ENCODE measurements around the gene SCGB3A1. TPM values are rescaled to one million over a fixed set of nuclear protein-coding genes. Genes with fewer than 3 reads are reported as not detected.

SCGB3A1 gene
- total and polyA plus RNA-seq, 2 of the 4 experiments (the other 2 are of a cell fraction), result not detected

DNA sequence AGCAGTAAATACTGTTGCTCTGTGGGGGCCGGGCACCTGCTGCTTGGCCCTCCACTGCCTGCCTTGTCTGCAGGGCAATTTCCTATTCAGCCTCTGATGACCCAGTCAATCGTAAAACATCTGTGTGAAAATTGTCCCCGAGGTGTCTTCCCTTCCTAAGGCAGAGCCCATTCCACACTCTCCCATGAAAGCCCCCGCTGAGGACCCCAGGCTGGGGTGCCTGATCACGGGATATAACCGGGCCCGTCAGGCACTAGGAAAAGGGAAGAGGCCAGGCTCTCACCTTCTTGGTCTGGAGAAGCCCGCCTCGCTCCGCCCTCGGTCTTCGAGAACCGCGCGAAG lies 27.2 kb upstream of the SCGB3A1 start:
- Histone ChIP-seq H2AFZ (replicated peaks; ENCODE audit: low read length, poor library complexity) (peak overlapping the region; percentile 51), H2BK15ac (ENCODE audit: low read depth, low read length) (no peak overlapping the region), H3K79me1 (ENCODE audit: low read depth in 1 of 2, low read length in 2 of 2) (no peaks in the 10 kb centered on the region), H3K9ac (ENCODE audit: low read depth, low read length) (no peak overlapping the region), H3K27ac (ENCODE audit: insufficient read depth, low read length) (no peak overlapping the region), H4K8ac (ENCODE audit: low read depth in 2 of 2, low read length in 2 of 2) (no peak overlapping the region), H3K27me3 (ENCODE audit: control insufficient read depth, insufficient read depth, low read length) (peaks cover 10% of the 10 kb centered on the region; the same call in 1 of the 2 replicates), H3K36me3 (ENCODE audit: control insufficient read depth, insufficient read depth, low read length) (no peaks in the 10 kb centered on the region), H3K23ac (ENCODE audit: low read depth, low read length) (no peak overlapping the region), H4K91ac (ENCODE audit: insufficient read depth, low read depth, low read length) (no peak overlapping the region), H3K4me3 (ENCODE audit: insufficient read depth, low read depth, low read length) (peak overlapping the region; percentile 28), H4K5ac (ENCODE audit: low read depth, low read length) (no peak overlapping the region), H3K4me2 (ENCODE audit: low read depth, low read length) (peak overlapping the region; percentile 77; the same call in 1 of the 2 replicates), H3K56ac (ENCODE audit: extremely low read depth, insufficient read depth, low read length) (no peak overlapping the region), H3K9me3 (ENCODE audit: control insufficient read depth, insufficient read depth, low read length) (no peaks in the 10 kb centered on the region), H4K20me1 (ENCODE audit: insufficient read depth, low read length) (no peaks in the 10 kb centered on the region), H2BK5ac (ENCODE audit: low read depth, low read length, poor library complexity, severe bottlenecking) (no peak overlapping the region), H3K18ac (ENCODE audit: low read depth, low read length) (no peak overlapping the region), H2BK20ac (ENCODE audit: low read depth, low read length) (no peak overlapping the region), H3K9me1 (ENCODE audit: insufficient read depth, low read length) (no peaks in the 10 kb centered on the region), H3K4me1 (ENCODE audit: control insufficient read depth, insufficient read depth, low read length) (no peaks in the 10 kb centered on the region), H2BK120ac (ENCODE audit: low read depth, low read length) (no peak overlapping the region), H3K4ac (ENCODE audit: low read depth, low read length) (no peak overlapping the region), H3K14ac (replicated peaks; ENCODE audit: low read depth, low read length) (no peak overlapping the region), H2AK9ac (replicated peaks; ENCODE audit: low read depth, low read length, poor library complexity) (no peak overlapping the region), H2AK5ac (ENCODE audit: low read depth, low read length) (no peak overlapping the region)
- no peak for TF ChIP-seq NFE2L2 (IDR thresholded peaks at IDR 0.05; ENCODE audit: low read depth, low read length)
- no peak for TF ChIP-seq CHD1 (IDR thresholded peaks at IDR 0.05; ENCODE audit: low read depth, low read length)
- TF ChIP-seq, protein P1, sequence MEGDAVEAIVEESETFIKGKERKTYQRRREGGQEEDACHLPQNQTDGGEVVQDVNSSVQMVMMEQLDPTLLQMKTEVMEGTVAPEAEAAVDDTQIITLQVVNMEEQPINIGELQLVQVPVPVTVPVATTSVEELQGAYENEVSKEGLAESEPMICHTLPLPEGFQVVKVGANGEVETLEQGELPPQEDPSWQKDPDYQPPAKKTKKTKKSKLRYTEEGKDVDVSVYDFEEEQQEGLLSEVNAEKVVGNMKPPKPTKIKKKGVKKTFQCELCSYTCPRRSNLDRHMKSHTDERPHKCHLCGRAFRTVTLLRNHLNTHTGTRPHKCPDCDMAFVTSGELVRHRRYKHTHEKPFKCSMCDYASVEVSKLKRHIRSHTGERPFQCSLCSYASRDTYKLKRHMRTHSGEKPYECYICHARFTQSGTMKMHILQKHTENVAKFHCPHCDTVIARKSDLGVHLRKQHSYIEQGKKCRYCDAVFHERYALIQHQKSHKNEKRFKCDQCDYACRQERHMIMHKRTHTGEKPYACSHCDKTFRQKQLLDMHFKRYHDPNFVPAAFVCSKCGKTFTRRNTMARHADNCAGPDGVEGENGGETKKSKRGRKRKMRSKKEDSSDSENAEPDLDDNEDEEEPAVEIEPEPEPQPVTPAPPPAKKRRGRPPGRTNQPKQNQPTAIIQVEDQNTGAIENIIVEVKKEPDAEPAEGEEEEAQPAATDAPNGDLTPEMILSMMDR (conservative IDR thresholded peaks at IDR 0.05; ENCODE audit: low read depth, low read length), result no peak
- ATAC-seq (ENCODE audit: low read depth), result no peak
- no peak for DNase-seq
- CTCF ChIA-PET, result interaction anchor here (0.8 to 1.4 kb wide), 4 partner anchors 12 to 328 kb away, joined by 3 to 8 read pairs (median 4); no protein-coding TSS in a partner anchor
- 3% methylated on average over 6 of the region's 15 CpGs; no CpG with 5 or more reads in 1 of the 2 experiments for WGBS, 2 experiments (ENCODE audit: extremely low coverage in 2 of 2, insufficient read length in 1 of 2)
- dilution Hi-C loops (cut with HindIII; ENCODE audit: low sequenced_read_pairs, unreplicated experiment), result no loop called here
- in situ Hi-C loops (cut with MboI; ENCODE audit: low sequenced_read_pairs), result no loop called here
- POLR2A ChIA-PET (ENCODE audit: unreplicated experiment), result no interaction called here
- intact Hi-C loops (cut with micrococcal nuclease), result no loop called here
- BruUV-seq (replicated peaks), result no TSS peak
